ENCODE results near the gene DEFB108B.
"Not testable (repeated sequence)": the region's sequence is repeated elsewhere in the genome, so short reads cannot be mapped to it uniquely, and the experiment has no call there.

- TF ChIP-seq EP300 (IDR thresholded peaks at IDR 0.05); POLR2A (IDR thresholded peaks at IDR 0.05; ENCODE audit: low read length); E2F6 (IDR thresholded peaks at IDR 0.05; ENCODE audit: borderline replicate concordance, low read depth); CBX8 (IDR thresholded peaks at IDR 0.05); RCOR1 (IDR thresholded peaks at IDR 0.05; ENCODE audit: low read depth, low read length); MAX (IDR thresholded peaks at IDR 0.05); SMC3 (IDR thresholded peaks at IDR 0.05): not testable (repeated sequence)
- TF ChIP-seq, protein P1, sequence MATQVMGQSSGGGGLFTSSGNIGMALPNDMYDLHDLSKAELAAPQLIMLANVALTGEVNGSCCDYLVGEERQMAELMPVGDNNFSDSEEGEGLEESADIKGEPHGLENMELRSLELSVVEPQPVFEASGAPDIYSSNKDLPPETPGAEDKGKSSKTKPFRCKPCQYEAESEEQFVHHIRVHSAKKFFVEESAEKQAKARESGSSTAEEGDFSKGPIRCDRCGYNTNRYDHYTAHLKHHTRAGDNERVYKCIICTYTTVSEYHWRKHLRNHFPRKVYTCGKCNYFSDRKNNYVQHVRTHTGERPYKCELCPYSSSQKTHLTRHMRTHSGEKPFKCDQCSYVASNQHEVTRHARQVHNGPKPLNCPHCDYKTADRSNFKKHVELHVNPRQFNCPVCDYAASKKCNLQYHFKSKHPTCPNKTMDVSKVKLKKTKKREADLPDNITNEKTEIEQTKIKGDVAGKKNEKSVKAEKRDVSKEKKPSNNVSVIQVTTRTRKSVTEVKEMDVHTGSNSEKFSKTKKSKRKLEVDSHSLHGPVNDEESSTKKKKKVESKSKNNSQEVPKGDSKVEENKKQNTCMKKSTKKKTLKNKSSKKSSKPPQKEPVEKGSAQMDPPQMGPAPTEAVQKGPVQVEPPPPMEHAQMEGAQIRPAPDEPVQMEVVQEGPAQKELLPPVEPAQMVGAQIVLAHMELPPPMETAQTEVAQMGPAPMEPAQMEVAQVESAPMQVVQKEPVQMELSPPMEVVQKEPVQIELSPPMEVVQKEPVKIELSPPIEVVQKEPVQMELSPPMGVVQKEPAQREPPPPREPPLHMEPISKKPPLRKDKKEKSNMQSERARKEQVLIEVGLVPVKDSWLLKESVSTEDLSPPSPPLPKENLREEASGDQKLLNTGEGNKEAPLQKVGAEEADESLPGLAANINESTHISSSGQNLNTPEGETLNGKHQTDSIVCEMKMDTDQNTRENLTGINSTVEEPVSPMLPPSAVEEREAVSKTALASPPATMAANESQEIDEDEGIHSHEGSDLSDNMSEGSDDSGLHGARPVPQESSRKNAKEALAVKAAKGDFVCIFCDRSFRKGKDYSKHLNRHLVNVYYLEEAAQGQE (IDR thresholded peaks at IDR 0.05) = not testable (repeated sequence)
- TF ChIP-seq, protein P2, sequence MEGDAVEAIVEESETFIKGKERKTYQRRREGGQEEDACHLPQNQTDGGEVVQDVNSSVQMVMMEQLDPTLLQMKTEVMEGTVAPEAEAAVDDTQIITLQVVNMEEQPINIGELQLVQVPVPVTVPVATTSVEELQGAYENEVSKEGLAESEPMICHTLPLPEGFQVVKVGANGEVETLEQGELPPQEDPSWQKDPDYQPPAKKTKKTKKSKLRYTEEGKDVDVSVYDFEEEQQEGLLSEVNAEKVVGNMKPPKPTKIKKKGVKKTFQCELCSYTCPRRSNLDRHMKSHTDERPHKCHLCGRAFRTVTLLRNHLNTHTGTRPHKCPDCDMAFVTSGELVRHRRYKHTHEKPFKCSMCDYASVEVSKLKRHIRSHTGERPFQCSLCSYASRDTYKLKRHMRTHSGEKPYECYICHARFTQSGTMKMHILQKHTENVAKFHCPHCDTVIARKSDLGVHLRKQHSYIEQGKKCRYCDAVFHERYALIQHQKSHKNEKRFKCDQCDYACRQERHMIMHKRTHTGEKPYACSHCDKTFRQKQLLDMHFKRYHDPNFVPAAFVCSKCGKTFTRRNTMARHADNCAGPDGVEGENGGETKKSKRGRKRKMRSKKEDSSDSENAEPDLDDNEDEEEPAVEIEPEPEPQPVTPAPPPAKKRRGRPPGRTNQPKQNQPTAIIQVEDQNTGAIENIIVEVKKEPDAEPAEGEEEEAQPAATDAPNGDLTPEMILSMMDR (IDR thresholded peaks at IDR 0.05) = not testable (repeated sequence)
Observed at GRCh38 chr11:71821539-71821938, 11.5 kb upstream of the DEFB108B start.

All from A549 (cell line).